H1 (cell line): ENCODE results near the gene AVPI1. TPM values are rescaled to one million over a fixed set of nuclear protein-coding genes. Genes with fewer than 3 reads are reported as not detected.

Experiments used
- CTCF ChIA-PET: fragments of 300-600 bp; sonication (Branson Sonifier 250); formaldehyde crosslinking; loops from one replicate; lab custom pipeline; 2021; ENCODE audit not compliant: partially characterized antibody; lab: Charles Lee
- POLR2A ChIA-PET: fragments of 300-600 bp; sonication (Branson Sonifier 250); formaldehyde crosslinking; loops from one replicate; lab custom pipeline; 2021; ENCODE audit warnings: inconsistent platforms; ENCODE audit not compliant: partially characterized antibody; lab: Charles Lee
- DNase-seq, 2 experiments: peaks; one replicate each; pipeline versions ENCODE4 v3.0.0 to v3.0.0-alpha.2; 2010 to 2022; ENCODE audit warnings: low spot score in 2 of 2, low read depth in 1 of 2, mixed read lengths in 1 of 2
- FAIRE-seq: peaks from 2 replicates; lab custom pipeline; 2011; peaks lifted over from hg19 to GRCh38; lab: Jason Lieb, UNC
- H2AFZ ChIP-seq: 2 replicates; pipeline ENCODE4 v1.8.1; 2012; ENCODE audit warnings: low read length, inconsistent platforms
- H2AK5ac ChIP-seq: 2 replicates; pipeline ENCODE4 v1.6.1; 2013; ENCODE audit warnings: low read depth, low read length
- H2BK120ac ChIP-seq: replicated peaks from 2 replicates; pipeline ENCODE3; 2013; ENCODE audit warnings: low read depth, low read length, inconsistent platforms
- H2BK12ac ChIP-seq: 2 replicates; pipeline ENCODE4 v1.6.1; 2013; ENCODE audit warnings: low read depth, low read length
- H2BK15ac ChIP-seq: 2 replicates; pipeline ENCODE4 v1.6.1; 2013; ENCODE audit warnings: low read length
- H2BK20ac ChIP-seq: 2 replicates; pipeline ENCODE4 v1.6.1; 2013; ENCODE audit warnings: low read length
- H2BK5ac ChIP-seq: 2 replicates; pipeline ENCODE4 v1.6.1; 2013; ENCODE audit warnings: low read depth, low read length
- H3K14ac ChIP-seq: 2 replicates; pipeline ENCODE4 v1.6.1; 2013; ENCODE audit warnings: inconsistent platforms; ENCODE audit not compliant: insufficient read length
- H3K18ac ChIP-seq: 2 replicates; pipeline ENCODE4 v1.6.1; 2013; ENCODE audit warnings: low read length; ENCODE audit errors: extremely low read depth
- H3K23ac ChIP-seq: 2 replicates; pipeline ENCODE4 v1.6.1; 2013; ENCODE audit warnings: inconsistent platforms; ENCODE audit not compliant: insufficient read length
- H3K23me2 ChIP-seq: 2 replicates; pipeline ENCODE4 v1.6.1; 2013; ENCODE audit warnings: low read depth, low read length
- H3K27ac ChIP-seq: 2 replicates; pipeline ENCODE4 v1.6.1; 2011; ENCODE audit warnings: low read depth, low read length, inconsistent platforms
- H3K27me3 ChIP-seq, 4 experiments: replicated peaks in 1 of 4; 1 replicate in 1 of 4; 2 replicates in 3 of 4; pipeline versions ENCODE4 v1.6.1 to v1.8.1; 2011 to 2013; ENCODE audit warnings: low read length in 3 of 4, mild to moderate bottlenecking in 3 of 4, inconsistent platforms in 2 of 4, mixed read lengths in 2 of 4, moderate library complexity in 1 of 4; ENCODE audit not compliant: control insufficient read depth in 3 of 4, insufficient read depth in 3 of 4; ENCODE audit errors: extremely low read depth in 1 of 4
- H3K36me3 ChIP-seq, 4 experiments: 2 replicates each; pipeline versions ENCODE4 v1.6.1 to v1.8.1; 2011 to 2013; ENCODE audit warnings: mild to moderate bottlenecking in 4 of 4, low read length in 3 of 4, moderate library complexity in 2 of 4, control low read depth in 1 of 4, inconsistent platforms in 1 of 4; ENCODE audit not compliant: insufficient read depth in 4 of 4, control insufficient read depth in 2 of 4
- H3K4ac ChIP-seq: replicated peaks from 2 replicates; pipeline ENCODE3; 2013; ENCODE audit warnings: low read length, low read depth, mixed read lengths, inconsistent platforms; ENCODE audit not compliant: insufficient read length
- H3K4me1 ChIP-seq, 4 experiments: replicated peaks in 1 of 4; 1 replicate in 1 of 4; 2 replicates in 3 of 4; pipeline versions ENCODE4 v1.6.1 to v1.8.1; 2011 to 2013; ENCODE audit warnings: low read length in 3 of 4, inconsistent platforms in 2 of 4, mixed read lengths in 1 of 4; ENCODE audit not compliant: insufficient read depth in 4 of 4, control insufficient read depth in 3 of 4
- H3K4me2 ChIP-seq, 2 experiments: 2 replicates each; pipeline versions ENCODE4 v1.6.1 to v1.8.1; 2011 to 2013; ENCODE audit warnings: low read depth in 2 of 2, low read length in 2 of 2, control low read depth in 1 of 2, inconsistent platforms in 1 of 2, mild to moderate bottlenecking in 1 of 2; ENCODE audit not compliant: insufficient read depth in 1 of 2
- H3K4me3 ChIP-seq, 4 experiments: fragments of 200-600, 300-600 bp in 1 of 4; sonication (generic), shearing (Covaris generic), sonication (Bioruptor Twin) in 1 of 4; 2 replicates each; pipeline versions ENCODE4 v1.5.1 to v1.8.1; 2011 to 2016; ENCODE audit warnings: low read length in 4 of 4, low read depth in 3 of 4, control low read depth in 2 of 4, inconsistent platforms in 2 of 4, mild to moderate bottlenecking in 2 of 4, mixed read lengths in 1 of 4, moderate library complexity in 1 of 4; ENCODE audit not compliant: insufficient read depth in 2 of 4; ENCODE audit errors: extremely low read depth in 1 of 4
- H3K56ac ChIP-seq: replicated peaks from 2 replicates; pipeline ENCODE3; 2013; ENCODE audit warnings: low read depth, mild to moderate bottlenecking, mixed read lengths, low read length, inconsistent platforms; ENCODE audit not compliant: insufficient read length
- H3K79me1 ChIP-seq: 2 replicates; pipeline ENCODE4 v1.6.1; 2013; ENCODE audit warnings: low read depth, low read length, control low read depth
- H3K79me2 ChIP-seq, 2 experiments: 2 replicates each; pipeline versions ENCODE4 v1.6.1 to v1.8.1; 2012 to 2013; ENCODE audit warnings: low read length in 2 of 2, mild to moderate bottlenecking in 2 of 2, inconsistent platforms in 1 of 2; ENCODE audit not compliant: insufficient read depth in 2 of 2, control insufficient read depth in 1 of 2
- H3K9ac ChIP-seq, 4 experiments: replicated peaks in 1 of 4; 1 replicate in 1 of 4; 2 replicates in 3 of 4; pipeline versions ENCODE4 v1.6.1 to v1.8.1; 2011 to 2013; ENCODE audit warnings: low read depth in 3 of 4, low read length in 3 of 4, control low read depth in 2 of 4, mild to moderate bottlenecking in 2 of 4, moderate library complexity in 2 of 4, inconsistent platforms in 1 of 4; ENCODE audit errors: extremely low read depth in 1 of 4
- H3K9me3 ChIP-seq, 2 experiments: 2 replicates each; pipeline versions ENCODE4 v1.6.1 to v1.8.1; 2012 to 2013; ENCODE audit warnings: mild to moderate bottlenecking in 2 of 2, moderate library complexity in 2 of 2, control low read depth in 1 of 2, inconsistent platforms in 1 of 2, low read depth in 1 of 2, low read length in 1 of 2, mixed read lengths in 1 of 2; ENCODE audit not compliant: insufficient read depth in 2 of 2
- H4K20me1 ChIP-seq, 2 experiments: replicated peaks in 1 of 2; 2 replicates each; pipeline versions ENCODE3 to v1.8.1; 2011 to 2013; ENCODE audit warnings: inconsistent platforms in 2 of 2, low read length in 2 of 2, mild to moderate bottlenecking in 1 of 2; ENCODE audit not compliant: insufficient read depth in 2 of 2, control insufficient read depth in 1 of 2
- H4K5ac ChIP-seq: 2 replicates; pipeline ENCODE4 v1.6.1; 2013; ENCODE audit warnings: low read length, low read depth, mixed read lengths, inconsistent platforms; ENCODE audit not compliant: insufficient read length
- H4K8ac ChIP-seq: 2 replicates; pipeline ENCODE4 v1.8.0; 2013; ENCODE audit warnings: mild to moderate bottlenecking, moderate library complexity, low read length, inconsistent platforms; ENCODE audit not compliant: insufficient read depth; ENCODE audit errors: extremely low read depth
- H4K91ac ChIP-seq: replicated peaks from 2 replicates; pipeline ENCODE3; 2013; ENCODE audit warnings: low read length, mixed read lengths, inconsistent platforms; ENCODE audit not compliant: insufficient read length
- CEBPB ChIP-seq: IDR thresholded peaks from 2 replicates; pipeline ENCODE4 v1.6.1; 2012; ENCODE audit warnings: low read depth, low read length
- CHD1 ChIP-seq: IDR thresholded peaks from 2 replicates; pipeline ENCODE4 v1.6.1; 2012; ENCODE audit warnings: low read depth, low read length, improper control_type of control experiment
- CTBP2 ChIP-seq: IDR thresholded peaks from 2 replicates; pipeline ENCODE4 v1.7.0; 2011; ENCODE audit warnings: borderline replicate concordance, mild to moderate bottlenecking, moderate library complexity, mixed read lengths, low read length; ENCODE audit not compliant: insufficient read depth, insufficient read length
- GABPA ChIP-seq: IDR thresholded peaks from 2 replicates; pipeline ENCODE4 v1.6.1; 2011; ENCODE audit warnings: mild to moderate bottlenecking, low read length, moderate library complexity, borderline replicate concordance; ENCODE audit not compliant: insufficient read depth
- KDM4A ChIP-seq: IDR thresholded peaks from one replicate; pipeline ENCODE4 v1.7.1; 2012; ENCODE audit warnings: low read depth, mild to moderate bottlenecking, moderate library complexity, low read length, inconsistent platforms; ENCODE audit not compliant: severe bottlenecking
- POLR2AphosphoS5 ChIP-seq: IDR thresholded peaks from 2 replicates; pipeline ENCODE4 v1.6.1; 2011; ENCODE audit warnings: low read depth, low read length
- RXRA ChIP-seq: IDR thresholded peaks from 2 replicates; pipeline ENCODE4 v1.6.1; 2011; ENCODE audit warnings: low read depth, mild to moderate bottlenecking, low read length, moderate library complexity; ENCODE audit not compliant: insufficient read depth
- SP2 ChIP-seq: IDR thresholded peaks from 2 replicates; pipeline ENCODE4 v1.6.1; 2012; ENCODE audit warnings: mild to moderate bottlenecking, low read length, inconsistent platforms
- TEAD4 ChIP-seq: IDR thresholded peaks from 2 replicates; pipeline ENCODE4 v1.6.1; 2012; ENCODE audit warnings: low read depth, low read length, inconsistent platforms, mixed read lengths
- USF2 ChIP-seq: IDR thresholded peaks from 2 replicates; pipeline ENCODE4 v1.6.1; 2011; ENCODE audit warnings: low read length, improper control_type of control experiment
- WGBS, 2 experiments: shearing (Covaris generic) in 1 of 2; methylation state at CpG; one replicate each; pipeline versions ENCODE4 v1.1.6 to v1.1.7; 2013 to 2015; ENCODE audit warnings: low lambda C conversion rate in 2 of 2, mixed read lengths in 2 of 2, inconsistent platforms in 1 of 2, low coverage in 1 of 2, missing lambda C conversion rate in 1 of 2; ENCODE audit not compliant: insufficient replicate concordance in 2 of 2, insufficient coverage in 1 of 2, insufficient read length in 1 of 2; ENCODE audit errors: extremely low coverage in 1 of 2, missing lambda C conversion rate in 1 of 2; 5-methylcytosine and 5-hydroxymethylcytosine counted together
- polyA plus RNA-seq, 7 experiments: library from polyadenylated mRNA; depleted of rRNA in 3 of 7; stranded (reverse) in 5 of 7; unstranded in 2 of 7; fragments of >200 nt in 5 of 7; fragments of 200-250 nt in 2 of 7; gene quantifications; 1 replicate in 5 of 7; 2 replicates in 1 of 7; 4 replicates in 1 of 7; pipeline versions ENCODE4 v1.2.1 to v1.2.3, GENCODE V29; 2011 to 2013; ENCODE audit warnings: missing spikeins in 2 of 7, mixed read lengths in 2 of 7
- total RNA-seq: library from RNA; stranded (reverse); fragmentation: NEBNext Ultra II Directional; extraction: Animal tissue kit (Norgen Biotek cat#: 25700); gene quantifications from 2 replicates; pipeline ENCODE4 v1.2.1, GENCODE V29; 2021

The AVPI1 gene
- total and polyA plus RNA-seq, 2 of the 8 experiments (the other 6 are each of a cell fraction or from before 2014, with no cell fraction given), result 9.0 to 13.5 TPM

GRCh38 chr10:97713826-97714400 lies 26.9 kb upstream of the AVPI1 start:
- H3K4ac ChIP-seq, result peak overlapping the region; percentile 65
- peak overlapping the region; percentile 80 for H3K56ac ChIP-seq
- WGBS, 2 experiments, result 1% methylated on average over 25 of the region's 69 CpGs; no CpG with 5 or more reads in 1 of the 2 experiments
- no peak for FAIRE-seq
- peak overlapping the region; percentile 90; the same call in 1 of the 2 replicates for H2AFZ ChIP-seq
- peak overlapping the region; percentile 96 for H4K91ac ChIP-seq
- H3K18ac ChIP-seq, result peak overlapping the region; percentile 98
- no peaks in the 10 kb centered on the region for H3K27me3 ChIP-seq
- H3K36me3 ChIP-seq, result peaks cover 0 to 16% (median 4%) of the 10 kb centered on the region in 4 experiments; a peak in 3 of 8 replicates
- peak overlapping the region; percentile 95 for H2BK5ac ChIP-seq
- H3K4me1 ChIP-seq, result peaks cover 5 to 18% (median 11%) of the 10 kb centered on the region in 4 experiments
- no peak overlapping the region for H3K23ac ChIP-seq
- peak overlapping the region; percentile 77 for H2BK120ac ChIP-seq
- H3K79me2 ChIP-seq, result peaks cover 0 to 5% of the 10 kb centered on the region in 2 experiments; a peak in 1 of 4 replicates
- H2BK15ac ChIP-seq, result peak overlapping the region; percentile 97; the same call in 1 of the 2 replicates
- H4K5ac ChIP-seq, result peak overlapping the region; percentile 37
- no peaks in the 10 kb centered on the region for H4K20me1 ChIP-seq
- POLR2A ChIA-PET, result interaction anchor here (0.9 to 12.5 kb wide), 15 partner anchors 8 to 123 kb away, joined by 3 to 234 read pairs (median 5); partner anchors contain the start of genes AVPI1 and ZFYVE27
- H3K79me1 ChIP-seq, result 0 out of 2 replicates have a peak, but pooled peaks cover 1% of the 10 kb centered on the region
- no peak overlapping the region for H3K14ac ChIP-seq
- H2BK12ac ChIP-seq, result 0 out of 2 replicates have a peak overlapping the region, but pooled peaks have one; percentile 94
- H3K9ac ChIP-seq, result peak overlapping the region; percentile 32 to 90 (median 84); a peak in 6 of 7 replicates
- no peak overlapping the region for H2AK5ac ChIP-seq
- peaks cover 16% of the 10 kb centered on the region for H3K23me2 ChIP-seq
- H2BK20ac ChIP-seq, result no peak overlapping the region
- CTCF ChIA-PET, result interaction anchor here (0.7 to 20.9 kb wide), 7 partner anchors 8 to 327 kb away, joined by 3 to 773 read pairs (median 9); partner anchors contain the start of genes AVPI1 and ZFYVE27
- H3K9me3 ChIP-seq, result no peaks in the 10 kb centered on the region
- peak in 1 of 2 experiments; percentile 76 for DNase-seq
- peak overlapping the region; percentile 47 to 78 (median 66) for H3K4me3 ChIP-seq
- peak overlapping the region; percentile 77 for H3K27ac ChIP-seq
- peak overlapping the region; percentile 90 for H4K8ac ChIP-seq
- H3K4me2 ChIP-seq, result peak overlapping the region; percentile 74 to 97
- TF ChIP-seq GABPA, result 0 out of 2 replicates have a peak, but pooled peaks have one; percentile 59
- TF ChIP-seq KDM4A, result peak; percentile 89
- TF ChIP-seq CTBP2, result no peak
- TF ChIP-seq POLR2AphosphoS5, result peak; percentile 53; the same call in 1 of the 2 replicates
- no peak for TF ChIP-seq USF2
- TF ChIP-seq TEAD4, result no peak
- TF ChIP-seq RXRA, result no peak
- no peak for TF ChIP-seq CEBPB
- TF ChIP-seq SP2, result no peak
- no peak; the same call in 1 of the 2 replicates for TF ChIP-seq CHD1
